ENCODE data around the gene HES2.
"Not testable (repeated sequence)": the region's sequence is repeated elsewhere in the genome, so short reads cannot be mapped to it uniquely, and the experiment has no call there.

Gene HES2, protein sequence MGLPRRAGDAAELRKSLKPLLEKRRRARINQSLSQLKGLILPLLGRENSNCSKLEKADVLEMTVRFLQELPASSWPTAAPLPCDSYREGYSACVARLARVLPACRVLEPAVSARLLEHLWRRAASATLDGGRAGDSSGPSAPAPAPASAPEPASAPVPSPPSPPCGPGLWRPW

DNA sequence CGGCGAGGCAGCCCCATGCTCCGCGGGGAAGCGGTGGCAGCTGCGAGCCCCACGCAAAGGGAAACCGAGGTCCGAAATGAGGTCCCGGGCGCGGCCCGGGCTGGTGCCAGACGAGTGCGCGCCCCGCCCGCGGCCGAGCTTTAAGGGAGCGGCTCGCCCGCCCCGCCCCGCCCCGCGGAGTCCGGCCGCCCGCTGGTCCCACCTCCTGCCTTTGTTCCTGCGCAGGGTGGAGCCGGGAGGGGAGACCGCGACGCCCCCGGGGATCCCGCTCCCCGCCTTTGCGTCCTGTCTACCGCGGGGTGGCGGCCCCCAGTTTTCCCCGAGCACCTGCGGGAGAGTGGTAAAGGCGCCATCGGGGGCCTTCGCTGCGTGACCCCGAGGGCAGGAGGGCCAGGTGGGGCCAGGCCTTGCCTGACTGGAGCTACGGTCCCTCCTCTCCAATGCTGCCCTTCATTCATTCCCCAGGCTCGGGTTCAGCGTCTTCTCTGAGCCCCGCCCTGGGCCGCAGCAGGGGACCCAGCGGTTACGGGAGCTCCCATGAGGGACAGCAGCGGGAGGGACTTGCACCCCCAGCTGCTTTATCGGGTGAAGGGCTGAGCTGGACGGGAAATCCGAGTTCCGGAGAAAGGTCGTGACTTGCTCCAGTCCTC, at the start of gene HES2:
Gene HES2 (minus strand): TSS at position 116 of the 650 bp plus-strand sequence. CDS start 99 bp downstream, at position 17.
- DNase-seq, result peak in 1 of 56 donors; percentile 4

- no peak for DNase-seq
Observed at GRCh38 chr1:6468729-6469461, 49.2 kb upstream of the HES2 start.

GRCh38 chr1:6467744-6468688, 48.3 kb upstream of the HES2 start:
- no peak for DNase-seq

- no peak for DNase-seq
Observed at GRCh38 chr1:6467224-6467623, 47.5 kb upstream of the HES2 start.

- DNase-seq, result no peak
Observed at GRCh38 chr1:6466751-6467150, 47.0 kb upstream of the HES2 start.

- no peak for DNase-seq
Observed at GRCh38 chr1:6466023-6466422, 46.3 kb upstream of the HES2 start, which contains the start of gene TNFRSF25. Gene TNFRSF25 (minus strand): TSS chr1:6466173. CDS start chr1:6466107, 66 bp downstream.

DNA sequence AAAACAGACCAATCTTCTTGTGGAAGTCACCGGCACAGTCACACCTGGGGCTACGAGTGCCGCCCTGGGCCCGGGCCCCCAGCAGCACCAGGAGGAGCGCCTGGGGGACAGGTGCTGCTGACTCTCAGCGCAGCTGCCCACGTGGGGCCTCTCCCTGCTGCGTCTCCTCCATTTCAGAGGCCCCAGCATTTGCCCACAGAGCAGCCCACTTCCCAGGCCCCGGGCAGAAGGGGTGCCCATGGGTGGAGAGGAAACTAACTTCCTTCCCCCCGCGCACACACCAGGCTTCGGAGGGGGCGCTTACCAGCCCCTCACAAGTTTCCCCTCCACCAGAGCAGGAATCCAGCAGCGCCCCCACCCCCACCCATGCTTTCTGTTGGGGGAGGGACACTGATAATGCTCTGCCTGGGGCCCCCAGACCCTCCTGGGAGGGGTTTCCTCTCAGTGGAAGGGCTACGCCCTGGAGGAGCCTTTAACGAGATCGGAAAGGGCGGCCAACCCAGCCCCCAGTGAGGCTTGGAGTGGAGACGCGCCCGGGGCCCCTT, 45.8 kb upstream of the HES2 start:
- no peak for DNase-seq

GRCh38 chr1:6464915-6465314, 45.2 kb upstream of the HES2 start:
- DNase-seq, result no peak

GRCh38 chr1:6464514-6464836, 44.8 kb upstream of the HES2 start:
- peak in 2 of 56 donors; percentile 14 to 27 for DNase-seq

- DNase-seq, result no peak
Observed at GRCh38 chr1:6463120-6463412, 43.3 kb upstream of the HES2 start.

- peak in 1 of 56 donors; percentile 10 for DNase-seq
Observed at GRCh38 chr1:6462412-6463119, 42.8 kb upstream of the HES2 start.

GRCh38 chr1:6461538-6462411, 42.1 kb upstream of the HES2 start:
- DNase-seq, result no peak

GRCh38 chr1:6461051-6461530, 41.4 kb upstream of the HES2 start:
- DNase-seq, result no peak

GRCh38 chr1:6460301-6461050, 40.8 kb upstream of the HES2 start:
- no peak for DNase-seq

GRCh38 chr1:6459850-6460265, 40.1 kb upstream of the HES2 start:
- no peak for DNase-seq

GRCh38 chr1:6456800-6457466, 37.2 kb upstream of the HES2 start:
- DNase-seq, result no peak

GRCh38 chr1:6455752-6456520, 36.2 kb upstream of the HES2 start:
- not testable (repeated sequence) for DNase-seq
